ENCODE results near the gene GTSE1.

GTSE1 gene

DNA sequence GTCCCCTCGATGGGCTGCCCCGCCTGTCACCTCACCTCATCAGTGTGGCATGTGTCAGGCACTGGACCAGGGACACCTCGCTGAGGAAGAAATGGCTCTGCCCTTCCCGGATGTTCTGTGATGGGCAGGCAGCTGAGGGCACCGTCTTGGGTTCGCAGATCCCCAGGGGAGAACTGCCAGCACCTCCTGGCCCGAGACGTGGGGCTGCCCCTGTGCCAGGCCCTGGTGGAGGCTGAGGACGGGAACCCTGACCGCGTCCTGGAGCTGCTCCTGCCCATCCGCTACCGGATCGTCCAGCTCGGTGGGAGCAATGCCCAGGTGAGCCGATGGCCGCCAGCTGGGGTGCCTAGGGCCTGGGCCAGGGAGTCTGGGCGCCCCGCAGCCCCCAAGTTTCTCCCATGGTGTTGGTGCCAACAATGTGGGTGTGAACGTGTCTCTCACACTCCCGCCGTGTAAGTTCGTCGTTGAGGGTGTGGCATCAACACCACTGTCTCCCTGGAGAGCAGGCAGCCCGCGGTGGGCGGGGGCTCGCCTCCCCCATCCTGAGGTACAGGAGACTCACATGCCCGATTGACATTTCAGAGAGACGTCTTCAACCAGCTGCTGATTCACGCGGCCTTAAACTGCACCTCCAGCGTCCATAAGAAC, 7.3 kb upstream of the GTSE1 start:
- H3K9me3 ChIP-seq (ENCODE audit: control insufficient read depth in 1 of 2, low read length in 2 of 2) = no peaks in the 10 kb centered on the region
- H3K27ac ChIP-seq (ENCODE audit: low read length) = no peak overlapping the region
- no peaks in the 10 kb centered on the region for H3K27me3 ChIP-seq (ENCODE audit: low read depth, low read length)
- H3K36me3 ChIP-seq (ENCODE audit: control insufficient read depth in 1 of 2, insufficient read depth in 2 of 2, low read length in 2 of 2) = peaks cover 19 to 71% of the 10 kb centered on the region in 2 donors
- H3K4me1 ChIP-seq (ENCODE audit: control insufficient read depth in 1 of 2, insufficient read depth in 2 of 2, low read length in 2 of 2) = no peaks in the 10 kb centered on the region
- H3K4me3 ChIP-seq (ENCODE audit: low read depth in 1 of 2, low read length in 2 of 2) = no peak overlapping the region

DNA sequence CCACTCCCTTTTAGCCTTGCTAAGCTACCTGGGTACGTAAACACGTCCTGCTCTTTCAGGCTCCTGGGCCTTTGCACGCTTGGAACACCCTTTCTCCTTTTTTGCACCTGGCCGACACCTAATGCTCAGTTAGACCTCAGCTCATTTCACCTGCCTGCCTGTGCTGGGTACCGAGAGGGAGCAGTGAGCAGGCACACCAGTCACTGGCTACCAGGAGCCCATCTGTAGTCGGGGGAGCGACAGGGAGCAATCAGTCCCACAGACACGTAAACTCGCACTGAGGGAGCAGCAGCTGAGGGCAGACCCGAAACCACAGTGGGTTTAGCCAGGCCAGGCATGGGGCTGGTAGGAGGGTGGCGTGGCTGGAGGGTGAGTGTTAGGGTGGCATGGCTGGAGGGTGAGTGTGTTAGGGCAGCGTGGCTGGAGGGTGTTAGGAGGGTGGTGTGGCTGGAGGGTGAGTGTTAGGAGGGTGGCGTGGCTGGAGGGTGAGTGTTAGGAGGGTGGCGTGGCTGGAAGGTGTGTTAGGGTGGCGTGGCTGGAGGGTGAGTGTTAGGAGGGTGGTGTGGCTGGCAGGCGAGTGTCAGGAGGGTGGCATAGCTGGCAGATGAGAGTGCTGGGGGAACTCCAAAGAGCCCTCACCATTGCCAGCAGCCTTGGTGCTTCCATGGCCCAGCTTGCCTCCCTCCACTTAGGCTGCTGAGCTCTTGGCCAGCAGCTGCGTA, 6.4 kb upstream of the GTSE1 start:
- Histone ChIP-seq H3K27me3 (ENCODE audit: low read depth, low read length) (no peaks in the 10 kb centered on the region), H3K4me1 (ENCODE audit: control insufficient read depth in 1 of 2, insufficient read depth in 2 of 2, low read length in 2 of 2) (no peaks in the 10 kb centered on the region), H3K27ac (ENCODE audit: low read length) (no peak overlapping the region), H3K4me3 (ENCODE audit: low read depth in 1 of 2, low read length in 2 of 2) (no peak overlapping the region), H3K9me3 (ENCODE audit: control insufficient read depth in 1 of 2, low read length in 2 of 2) (no peaks in the 10 kb centered on the region), H3K36me3 (ENCODE audit: control insufficient read depth in 1 of 2, insufficient read depth in 2 of 2, low read length in 2 of 2) (peaks cover 12 to 63% of the 10 kb centered on the region in 2 donors)

DNA sequence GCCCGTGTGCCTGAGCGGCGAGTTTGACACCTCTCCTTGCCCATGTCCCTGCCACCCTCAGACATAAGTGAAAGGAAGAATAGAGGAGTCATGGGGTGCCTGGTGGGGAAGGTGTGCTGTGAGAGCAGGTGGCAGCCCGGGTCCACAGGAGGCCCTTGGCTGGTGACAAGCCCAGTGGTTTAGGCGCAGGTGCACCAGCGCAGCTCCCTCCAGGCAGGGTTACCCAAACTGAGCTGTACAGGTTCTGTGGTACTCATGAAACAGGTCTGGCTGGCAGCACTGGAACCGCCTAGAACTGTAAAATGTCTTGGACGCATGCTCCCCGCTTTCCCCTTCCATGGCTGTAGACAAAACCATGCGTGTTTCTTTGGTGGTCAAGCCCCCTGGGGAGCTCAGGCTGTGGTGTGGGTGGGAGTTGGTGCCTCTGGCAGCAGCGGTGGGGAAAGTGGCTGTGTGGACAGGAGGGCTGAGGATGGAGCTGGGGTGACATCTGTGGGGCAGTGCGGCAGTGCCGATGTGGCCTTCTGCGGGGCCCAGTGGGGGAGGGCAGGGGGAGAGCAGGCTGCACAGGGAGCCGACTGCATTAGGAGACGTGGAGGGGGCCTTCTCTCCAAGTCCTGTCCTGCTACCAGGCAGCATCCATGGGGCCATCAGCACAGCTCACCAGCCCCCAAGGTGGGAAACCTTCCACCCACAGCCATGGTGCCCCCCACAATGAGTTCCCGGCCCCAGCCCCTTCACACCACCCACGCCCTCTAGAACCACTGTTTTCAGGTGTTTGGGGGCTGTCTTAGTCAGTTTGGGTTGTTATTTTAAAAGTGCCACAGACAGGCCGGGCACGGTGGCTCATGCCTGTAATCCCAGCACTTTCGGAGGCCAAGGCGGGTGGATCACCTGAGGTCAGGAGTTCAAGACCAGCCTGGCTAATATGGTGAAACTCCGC, 5.6 kb upstream of the GTSE1 start:
- Histone ChIP-seq H3K36me3 (ENCODE audit: control insufficient read depth in 1 of 2, insufficient read depth in 2 of 2, low read length in 2 of 2) (peaks cover 11 to 59% of the 10 kb centered on the region in 2 donors), H3K9me3 (ENCODE audit: control insufficient read depth in 1 of 2, low read length in 2 of 2) (no peaks in the 10 kb centered on the region), H3K4me3 (ENCODE audit: low read depth in 1 of 2, low read length in 2 of 2) (no peak overlapping the region), H3K27ac (ENCODE audit: low read length) (no peak overlapping the region), H3K4me1 (ENCODE audit: control insufficient read depth in 1 of 2, insufficient read depth in 2 of 2, low read length in 2 of 2) (peaks cover 0 to 8% of the 10 kb centered on the region in 2 donors), H3K27me3 (ENCODE audit: low read depth, low read length) (no peaks in the 10 kb centered on the region)

DNA sequence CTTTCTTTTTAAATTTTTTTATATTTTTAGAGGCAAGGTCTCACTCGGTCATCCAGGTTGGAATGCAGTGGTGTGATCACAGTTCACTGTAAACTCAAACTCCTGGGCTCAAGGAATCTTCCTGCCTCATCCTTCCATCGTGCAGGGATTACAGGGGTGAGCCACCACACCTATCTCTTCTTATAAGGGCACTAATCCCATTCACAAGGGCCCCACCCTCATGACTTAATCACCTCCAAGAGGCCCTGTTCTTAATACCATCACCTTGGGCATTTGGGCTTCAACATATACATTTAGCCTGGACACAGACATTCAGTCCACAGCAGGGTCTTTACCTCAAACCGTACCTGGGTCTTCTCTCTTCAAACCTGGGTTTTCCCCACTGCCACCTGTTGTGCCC, 4.5 kb upstream of the GTSE1 start:
- no peak overlapping the region for H3K27ac ChIP-seq (ENCODE audit: low read length)
- H3K4me1 ChIP-seq (ENCODE audit: control insufficient read depth in 1 of 2, insufficient read depth in 2 of 2, low read length in 2 of 2) = peaks cover 0 to 14% of the 10 kb centered on the region in 2 donors
- H3K36me3 ChIP-seq (ENCODE audit: control insufficient read depth in 1 of 2, insufficient read depth in 2 of 2, low read length in 2 of 2) = peaks cover 11 to 50% of the 10 kb centered on the region in 2 donors
- H3K4me3 ChIP-seq (ENCODE audit: low read depth in 1 of 2, low read length in 2 of 2) = no peak overlapping the region
- no peaks in the 10 kb centered on the region for H3K9me3 ChIP-seq (ENCODE audit: control insufficient read depth in 1 of 2, low read length in 2 of 2)
- no peaks in the 10 kb centered on the region for H3K27me3 ChIP-seq (ENCODE audit: low read depth, low read length)

DNA sequence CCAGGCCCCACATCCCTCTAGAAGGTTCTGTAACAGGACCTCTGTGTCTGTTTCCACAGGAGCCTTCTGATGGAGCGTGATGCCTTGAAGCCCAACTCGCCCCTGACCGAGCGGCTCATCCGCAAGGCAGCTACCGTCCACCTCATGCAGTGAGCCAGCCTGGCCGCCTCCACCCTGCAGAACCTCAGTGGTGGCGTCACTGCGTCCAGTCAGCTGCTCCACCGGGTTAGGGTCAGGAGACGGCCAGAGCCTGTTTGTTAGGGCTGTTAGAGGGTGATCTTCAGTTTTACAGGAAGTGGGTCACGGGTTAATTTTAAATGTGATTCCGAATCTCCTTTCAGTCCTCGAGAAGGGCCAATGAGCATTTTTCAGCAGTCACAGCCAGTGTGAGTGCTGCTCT, 3.9 kb upstream of the GTSE1 start:
- Histone ChIP-seq H3K4me1 (ENCODE audit: control insufficient read depth in 1 of 2, insufficient read depth in 2 of 2, low read length in 2 of 2) (peaks cover 3 to 18% of the 10 kb centered on the region in 2 donors), H3K27ac (ENCODE audit: low read length) (no peak overlapping the region), H3K36me3 (ENCODE audit: control insufficient read depth in 1 of 2, insufficient read depth in 2 of 2, low read length in 2 of 2) (peaks cover 11 to 45% of the 10 kb centered on the region in 2 donors), H3K27me3 (ENCODE audit: low read depth, low read length) (no peaks in the 10 kb centered on the region), H3K9me3 (ENCODE audit: control insufficient read depth in 1 of 2, low read length in 2 of 2) (no peaks in the 10 kb centered on the region), H3K4me3 (ENCODE audit: low read depth in 1 of 2, low read length in 2 of 2) (no peak overlapping the region)

DNA sequence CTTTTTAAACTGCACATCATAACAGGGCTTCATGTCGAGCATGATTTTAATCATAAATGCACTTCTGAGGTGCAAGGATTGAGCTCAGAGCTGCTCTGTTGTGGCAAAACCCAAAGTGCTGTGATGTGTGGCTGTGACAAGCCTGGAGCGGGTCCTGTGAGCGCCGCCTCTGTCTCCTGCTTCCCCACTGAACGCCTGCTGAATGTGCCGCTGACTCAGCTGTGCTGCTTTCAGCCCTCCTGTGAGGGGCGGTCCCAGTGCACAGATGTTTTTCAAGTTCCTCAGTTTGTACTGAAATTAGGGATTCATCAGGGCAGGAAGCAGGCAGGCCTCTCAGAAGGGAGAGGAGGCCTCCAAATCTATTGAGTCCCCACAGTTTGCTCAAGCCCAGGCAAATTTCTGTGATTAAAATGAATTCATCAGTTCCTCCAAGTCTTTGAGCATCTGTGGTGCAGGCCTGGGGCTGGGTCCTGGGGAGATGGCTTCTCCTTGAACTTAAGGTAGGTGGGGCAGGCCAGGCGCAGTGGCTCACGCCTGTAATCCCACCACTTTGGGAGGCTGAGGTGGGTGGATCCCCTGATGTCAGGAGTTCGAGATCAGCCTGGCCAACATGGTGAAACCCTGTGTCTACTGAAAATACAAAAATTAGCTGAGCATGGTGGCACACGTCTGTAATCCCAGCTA, 3.0 kb upstream of the GTSE1 start:
- H3K4me3 ChIP-seq (ENCODE audit: low read depth in 1 of 2, low read length in 2 of 2) = no peak overlapping the region
- H3K36me3 ChIP-seq (ENCODE audit: control insufficient read depth in 1 of 2, insufficient read depth in 2 of 2, low read length in 2 of 2) = peaks cover 11 to 39% of the 10 kb centered on the region in 2 donors
- no peaks in the 10 kb centered on the region for H3K9me3 ChIP-seq (ENCODE audit: control insufficient read depth in 1 of 2, low read length in 2 of 2)
- H3K27ac ChIP-seq (ENCODE audit: low read length) = no peak overlapping the region
- no peaks in the 10 kb centered on the region for H3K27me3 ChIP-seq (ENCODE audit: low read depth, low read length)
- peaks cover 3 to 18% of the 10 kb centered on the region in 2 donors for H3K4me1 ChIP-seq (ENCODE audit: control insufficient read depth in 1 of 2, insufficient read depth in 2 of 2, low read length in 2 of 2)

DNA sequence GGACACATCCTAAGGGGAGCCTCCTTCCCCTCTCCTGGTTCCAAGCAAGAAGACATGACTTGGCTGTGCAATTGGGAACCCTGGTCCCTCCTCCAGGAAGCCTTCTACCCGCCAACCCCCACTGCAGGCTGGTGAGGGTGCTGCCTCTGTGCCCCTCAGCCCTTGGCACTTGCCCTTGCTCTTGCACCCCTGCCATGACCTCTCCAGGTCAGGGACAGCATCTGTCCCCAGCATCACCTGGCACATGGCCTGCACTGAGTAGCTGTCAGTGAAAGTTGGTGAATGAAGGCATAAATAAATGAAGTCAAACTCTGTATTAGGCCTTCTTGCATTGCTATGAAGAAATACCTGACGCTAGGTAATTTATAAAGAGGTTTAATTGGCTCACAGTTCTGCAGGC, 1.9 kb upstream of the GTSE1 start:
- Histone ChIP-seq H3K27me3 (ENCODE audit: low read depth, low read length) (no peaks in the 10 kb centered on the region), H3K4me1 (ENCODE audit: control insufficient read depth in 1 of 2, insufficient read depth in 2 of 2, low read length in 2 of 2) (peaks cover 3 to 18% of the 10 kb centered on the region in 2 donors), H3K4me3 (ENCODE audit: low read depth in 1 of 2, low read length in 2 of 2) (no peak overlapping the region), H3K27ac (ENCODE audit: low read length) (no peak overlapping the region), H3K36me3 (ENCODE audit: control insufficient read depth in 1 of 2, insufficient read depth in 2 of 2, low read length in 2 of 2) (peaks cover 11 to 29% of the 10 kb centered on the region in 2 donors), H3K9me3 (ENCODE audit: control insufficient read depth in 1 of 2, low read length in 2 of 2) (no peaks in the 10 kb centered on the region)

DNA sequence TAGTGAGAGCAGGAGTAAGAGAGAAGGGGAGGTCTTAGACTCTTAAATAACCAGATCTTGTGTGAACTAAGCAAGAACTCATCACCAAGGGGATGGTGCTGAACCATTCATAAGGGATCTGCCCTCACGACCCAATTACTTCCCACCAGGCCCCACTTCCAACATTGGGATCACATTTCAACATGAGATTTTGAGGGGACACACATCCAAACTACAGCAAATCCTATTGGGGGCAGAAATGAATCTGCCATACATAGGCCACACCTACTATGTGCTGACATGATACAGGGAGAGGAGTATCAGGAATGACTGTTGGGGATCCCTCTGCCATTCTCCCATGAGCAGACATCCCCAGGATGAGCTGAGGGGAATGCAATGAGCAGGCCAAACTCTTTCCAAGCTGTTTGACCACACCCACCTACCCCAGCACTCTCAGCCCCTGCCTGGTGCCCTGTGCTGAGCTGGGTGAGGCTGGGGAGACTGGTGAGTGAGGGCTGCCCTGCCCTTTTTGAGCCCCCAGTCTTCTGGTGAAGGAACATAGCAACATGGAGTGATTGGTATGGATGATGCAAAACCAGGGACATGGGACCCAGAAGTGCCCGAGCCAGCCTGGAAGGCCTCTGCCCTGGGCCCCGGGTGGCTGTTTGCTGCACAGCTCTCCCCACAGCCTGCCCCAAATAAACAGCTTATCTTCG, 1.2 kb upstream of the GTSE1 start:
- Histone ChIP-seq H3K36me3 (ENCODE audit: control insufficient read depth in 1 of 2, insufficient read depth in 2 of 2, low read length in 2 of 2) (peaks cover 11 to 28% of the 10 kb centered on the region in 2 donors), H3K4me3 (ENCODE audit: low read depth in 1 of 2, low read length in 2 of 2) (peak overlapping the region; percentile 74 to 77), H3K4me1 (ENCODE audit: control insufficient read depth in 1 of 2, insufficient read depth in 2 of 2, low read length in 2 of 2) (peaks cover 3 to 18% of the 10 kb centered on the region in 2 donors), H3K27ac (ENCODE audit: low read length) (peak overlapping the region; percentile 90), H3K9me3 (ENCODE audit: control insufficient read depth in 1 of 2, low read length in 2 of 2) (no peaks in the 10 kb centered on the region), H3K27me3 (ENCODE audit: low read depth, low read length) (no peaks in the 10 kb centered on the region)

DNA sequence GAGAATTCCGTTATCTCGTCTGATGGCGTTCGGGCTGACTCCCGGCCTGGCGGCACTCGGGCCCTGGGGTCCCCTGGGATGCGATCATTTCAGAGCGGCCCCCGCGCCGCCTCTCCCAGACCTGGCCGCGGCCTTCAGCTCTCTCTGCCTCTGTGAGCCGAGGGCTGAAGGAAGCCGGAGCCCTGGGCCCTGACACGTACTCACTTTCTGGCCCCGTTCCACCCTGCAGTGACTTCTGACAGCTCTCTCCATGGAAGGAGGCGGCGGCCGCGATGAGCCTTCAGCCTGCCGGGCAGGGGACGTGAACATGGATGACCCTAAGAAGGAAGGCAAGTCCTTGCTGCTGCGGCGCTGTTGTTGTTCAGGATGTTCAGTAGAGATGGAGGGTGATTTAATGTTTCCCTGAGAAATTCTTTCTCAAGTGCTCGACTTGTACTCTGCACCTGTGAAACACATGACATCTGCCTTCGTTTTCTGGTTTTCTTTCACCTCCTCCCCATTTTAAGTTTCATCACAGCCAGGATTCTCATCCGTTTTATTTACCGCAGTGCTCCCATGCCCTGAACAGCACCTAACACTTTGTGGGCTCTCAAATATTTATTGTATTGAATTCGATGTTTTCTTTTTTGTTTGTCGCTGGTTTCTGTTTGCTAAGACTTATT, 612 bp downstream of the GTSE1 start:
- H3K9me3 ChIP-seq (ENCODE audit: control insufficient read depth in 1 of 2, low read length in 2 of 2) = no peaks in the 10 kb centered on the region
- H3K27me3 ChIP-seq (ENCODE audit: low read depth, low read length) = no peaks in the 10 kb centered on the region
- peak overlapping the region; percentile 74 to 77 for H3K4me3 ChIP-seq (ENCODE audit: low read depth in 1 of 2, low read length in 2 of 2)
- H3K36me3 ChIP-seq (ENCODE audit: control insufficient read depth in 1 of 2, insufficient read depth in 2 of 2, low read length in 2 of 2) = peaks cover 9 to 12% of the 10 kb centered on the region in 2 donors
- H3K27ac ChIP-seq (ENCODE audit: low read length) = no peak overlapping the region
- H3K4me1 ChIP-seq (ENCODE audit: control insufficient read depth in 1 of 2, insufficient read depth in 2 of 2, low read length in 2 of 2) = peaks cover 3 to 18% of the 10 kb centered on the region in 2 donors

DNA sequence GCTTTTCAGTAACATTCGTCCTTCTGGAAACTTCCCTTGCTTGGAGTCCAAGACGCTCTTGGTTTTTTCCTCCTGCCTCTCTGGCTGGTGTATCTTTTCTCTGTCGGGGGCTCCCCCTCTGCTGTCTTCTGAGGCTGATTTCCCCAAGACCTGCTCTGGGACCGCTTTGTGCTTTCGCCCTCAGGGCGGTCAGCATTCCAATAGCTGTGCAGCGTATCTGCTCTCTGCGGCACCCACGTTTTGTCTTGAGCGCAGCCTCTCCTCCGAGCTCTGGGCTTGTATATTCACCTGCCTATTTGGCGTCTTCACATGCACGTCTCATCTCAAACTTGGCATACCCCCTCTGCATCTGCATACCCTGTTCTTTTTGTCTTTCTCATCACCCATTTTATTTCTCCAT, 2.4 kb downstream of the GTSE1 start:
- H3K9me3 ChIP-seq (ENCODE audit: control insufficient read depth in 1 of 2, low read length in 2 of 2) = no peaks in the 10 kb centered on the region
- no peak overlapping the region for H3K27ac ChIP-seq (ENCODE audit: low read length)
- no peaks in the 10 kb centered on the region for H3K36me3 ChIP-seq (ENCODE audit: control insufficient read depth in 1 of 2, insufficient read depth in 2 of 2, low read length in 2 of 2)
- H3K4me1 ChIP-seq (ENCODE audit: control insufficient read depth in 1 of 2, insufficient read depth in 2 of 2, low read length in 2 of 2) = peaks cover 3 to 18% of the 10 kb centered on the region in 2 donors
- no peaks in the 10 kb centered on the region for H3K27me3 ChIP-seq (ENCODE audit: low read depth, low read length)
- no peak overlapping the region for H3K4me3 ChIP-seq (ENCODE audit: low read depth in 1 of 2, low read length in 2 of 2)

All from muscle layer of duodenum (tissue), 2 donors.